ENCODE data around the gene PRM1. TPM values are rescaled to one million over a fixed set of nuclear protein-coding genes. Genes with fewer than 3 reads are reported as not detected.
A peak's percentile ranks its signal among the peaks of the same experiment; 100 is the strongest.

The PRM1 gene
- total and polyA plus RNA-seq, 2 of the 4 experiments (the other 2 are of a cell fraction): not detected

GRCh38 chr16:11276896-11277593, 4.1 kb downstream of the PRM1 start:
- Histone ChIP-seq H2BK5ac (ENCODE audit: low read depth, low read length, poor library complexity, severe bottlenecking) (no peak overlapping the region), H4K20me1 (ENCODE audit: insufficient read depth, low read length) (no peaks in the 10 kb centered on the region), H3K9me3 (ENCODE audit: control insufficient read depth, insufficient read depth, low read length) (peaks cover 7% of the 10 kb centered on the region), H3K27me3 (ENCODE audit: control insufficient read depth, insufficient read depth, low read length) (peaks cover 12% of the 10 kb centered on the region), H3K9ac (ENCODE audit: low read depth, low read length) (no peak overlapping the region), H2AK9ac (replicated peaks; ENCODE audit: low read depth, low read length, poor library complexity) (no peak overlapping the region), H3K4me2 (ENCODE audit: low read depth, low read length) (no peak overlapping the region), H3K14ac (replicated peaks; ENCODE audit: low read depth, low read length) (no peak overlapping the region), H2BK15ac (ENCODE audit: low read depth, low read length) (no peak overlapping the region), H3K79me1 (ENCODE audit: low read depth in 1 of 2, low read length in 2 of 2) (no peaks in the 10 kb centered on the region), H2BK20ac (ENCODE audit: low read depth, low read length) (no peak overlapping the region), H3K4me3 (ENCODE audit: insufficient read depth, low read depth, low read length) (no peak overlapping the region), H3K9me1 (ENCODE audit: insufficient read depth, low read length) (no peaks in the 10 kb centered on the region), H2AK5ac (ENCODE audit: low read depth, low read length) (no peak overlapping the region), H3K23ac (ENCODE audit: low read depth, low read length) (no peak overlapping the region), H2AFZ (replicated peaks; ENCODE audit: low read length, poor library complexity) (no peak overlapping the region), H2BK120ac (ENCODE audit: low read depth, low read length) (no peak overlapping the region), H3K4ac (ENCODE audit: low read depth, low read length) (no peak overlapping the region), H3K4me1 (ENCODE audit: control insufficient read depth, insufficient read depth, low read length) (peaks cover 7% of the 10 kb centered on the region; the same call in 1 of the 2 replicates), H4K8ac (ENCODE audit: low read depth in 2 of 2, low read length in 2 of 2) (no peak overlapping the region), H3K36me3 (ENCODE audit: control insufficient read depth, insufficient read depth, low read length) (no peaks in the 10 kb centered on the region), H3K27ac (ENCODE audit: insufficient read depth, low read length) (no peak overlapping the region), H3K56ac (ENCODE audit: extremely low read depth, insufficient read depth, low read length) (no peak overlapping the region), H3K18ac (ENCODE audit: low read depth, low read length) (no peak overlapping the region), H4K91ac (ENCODE audit: insufficient read depth, low read depth, low read length) (no peak overlapping the region), H4K5ac (ENCODE audit: low read depth, low read length) (no peak overlapping the region)
- no TSS peak for BruUV-seq (replicated peaks)
- DNase-seq (no peak), ATAC-seq (ENCODE audit: low read depth) (no peak)
- WGBS, 2 experiments (ENCODE audit: extremely low coverage in 2 of 2, insufficient read length in 1 of 2): 50% methylated on average over 2 of the region's 11 CpGs; no CpG with 5 or more reads in 1 of the 2 experiments
- dilution Hi-C loops (cut with HindIII; ENCODE audit: low sequenced_read_pairs, unreplicated experiment): no loop called here
- 0 out of 2 replicates have a peak, but pooled peaks have one; percentile 33 for TF ChIP-seq CEBPB (IDR thresholded peaks at IDR 0.05; ENCODE audit: low read depth, low read length)
- TF ChIP-seq NFE2L2 (IDR thresholded peaks at IDR 0.05; ENCODE audit: low read depth, low read length): no peak
- ChIA-PET POLR2A (ENCODE audit: unreplicated experiment) (no interaction called here), CTCF (no interaction called here)
- intact Hi-C loops (cut with micrococcal nuclease): no loop called here
- in situ Hi-C loops (cut with MboI; ENCODE audit: low sequenced_read_pairs): no loop called here
